GM12878 (cell line): ENCODE measurements around the gene CARD19. TPM values are rescaled to one million over a fixed set of nuclear protein-coding genes. Genes with fewer than 3 reads are reported as not detected.

Experiments used
- ATAC-seq: fragments of 200-7000 bp; cut with Tn5 transposase; 3 replicates; pipeline ENCODE4 v1.9.1; 2020; ENCODE audit warnings: mild to moderate bottlenecking, moderate library complexity
- BruUV-seq: library from RNA; stranded (reverse); fragments of 400-500 nt; replicated peaks from 2 replicates; lab custom pipeline; 2021; lab: Mats Ljungman, UMichigan
- CTCF ChIA-PET: fragments of 300-600 bp; sonication (Branson Sonifier 250); formaldehyde crosslinking; extraction: SDS; loops from one replicate; lab custom pipeline; 2021; ENCODE audit warnings: inconsistent platforms; lab: Yijun Ruan, JAX
- POLR2A ChIA-PET: fragments of 350-600 bp; formaldehyde crosslinking; extraction: SDS; loops from one replicate; lab custom pipeline; 2021; ENCODE audit warnings: inconsistent platforms; lab: Charles Lee
- RAD21 ChIA-PET: fragments of 300-600 bp; sonication (Branson Sonifier 250); formaldehyde crosslinking; loops from one replicate; lab custom pipeline; 2023; ENCODE audit warnings: antibody characterized with exemption; ENCODE audit not compliant: unreplicated experiment; lab: Charles Lee
- SMC1A ChIA-PET: fragments of 300-600 bp; sonication (Branson Sonifier 250); formaldehyde crosslinking; loops from one replicate; lab custom pipeline; 2023; ENCODE audit not compliant: unreplicated experiment, uncharacterized antibody; lab: Charles Lee
- DNase-seq: peaks from one replicate; pipeline ENCODE4 v3.0.0-alpha.2; 2011; ENCODE audit warnings: low read depth, low spot score
- FAIRE-seq: peaks from 3 replicates; lab custom pipeline; 2011; peaks lifted over from hg19 to GRCh38; lab: Jason Lieb, UNC
- H2AFZ ChIP-seq: 2 replicates; pipeline ENCODE4 v1.6.0; 2011; ENCODE audit warnings: low read depth, low read length, control low read depth; ENCODE audit not compliant: control insufficient read depth
- H3K27ac ChIP-seq: 2 replicates; pipeline ENCODE4 v1.5.1; 2011; ENCODE audit warnings: control low read depth; ENCODE audit not compliant: control insufficient read depth, insufficient read depth
- H3K27me3 ChIP-seq, 2 experiments: replicated peaks in 1 of 2; 2 replicates each; pipeline versions ENCODE4 v1.6.0 to v1.6.1; 2011; ENCODE audit warnings: low read length in 1 of 2; ENCODE audit not compliant: control insufficient read depth in 2 of 2, insufficient read depth in 2 of 2
- H3K36me3 ChIP-seq, 2 experiments: 2 replicates each; pipeline ENCODE4 v1.5.1; 2011; ENCODE audit warnings: low read length in 1 of 2; ENCODE audit not compliant: control insufficient read depth in 2 of 2, insufficient read depth in 2 of 2
- H3K4me1 ChIP-seq: 2 replicates; pipeline ENCODE4 v1.6.1; 2011; ENCODE audit warnings: mild to moderate bottlenecking, low read length, moderate library complexity, mixed read lengths; ENCODE audit not compliant: control insufficient read depth, insufficient read depth
- H3K4me2 ChIP-seq: 2 replicates; pipeline ENCODE4 v1.6.0; 2011; ENCODE audit warnings: control low read depth; ENCODE audit not compliant: control insufficient read depth, insufficient read depth
- H3K4me3 ChIP-seq: fragments of 200-600 bp; sonication (generic); 2 replicates; pipeline ENCODE4 v1.5.1; 2016
- H3K79me2 ChIP-seq: 2 replicates; pipeline ENCODE4 v1.6.0; 2011; ENCODE audit warnings: low read length; ENCODE audit not compliant: control insufficient read depth, insufficient read depth
- H3K9ac ChIP-seq: 2 replicates; pipeline ENCODE4 v1.8.0; 2011; ENCODE audit warnings: low read length, control low read depth, mixed read lengths; ENCODE audit not compliant: control insufficient read depth, insufficient read depth
- H3K9me3 ChIP-seq: replicated peaks from 3 replicates; pipeline ENCODE4 v1.5.1; 2011; ENCODE audit warnings: mild to moderate bottlenecking, low read length; ENCODE audit not compliant: control insufficient read depth, insufficient read depth
- H4K20me1 ChIP-seq: 2 replicates; pipeline ENCODE4 v1.6.0; 2011; ENCODE audit not compliant: control insufficient read depth, insufficient read depth
- EED ChIP-seq: sonication (generic); IDR thresholded peaks from 2 replicates; pipeline ENCODE4 v1.6.1; 2016; ENCODE audit warnings: antibody characterized with exemption, low read depth
- MYC ChIP-seq: IDR thresholded peaks from 2 replicates; pipeline ENCODE4 v1.6.1; 2011; ENCODE audit warnings: mild to moderate bottlenecking, low read length, moderate library complexity, inconsistent platforms; ENCODE audit not compliant: insufficient read depth, insufficient replicate concordance, insufficient read length, severe bottlenecking
- ZNF687 ChIP-seq: fragments of 450-650 bp; IDR thresholded peaks from 2 replicates; pipeline ENCODE4 v1.6.1; 2017; ENCODE audit warnings: mild to moderate bottlenecking, moderate library complexity
- WGBS: methylation state at CpG from one replicate; pipeline ENCODE4 v1.1.6; 2016; ENCODE audit warnings: low lambda C conversion rate; ENCODE audit not compliant: insufficient replicate concordance, insufficient coverage; ENCODE audit errors: missing lambda C conversion rate; 5-methylcytosine and 5-hydroxymethylcytosine counted together
- in situ Hi-C: fragments of 300-500 bp; cut with MboI; formaldehyde crosslinking; loops from 9 replicates; pipeline ENCODE4 v1.14.3; 2018; ENCODE audit warnings: mixed read lengths
- intact Hi-C: fragments of 100-400 bp; cut with micrococcal nuclease; formaldehyde crosslinking; loops from one replicate; pipeline ENCODE4 v1.14.2; 2022; ENCODE audit not compliant: unreplicated experiment
- polyA plus RNA-seq, 11 experiments: library from polyadenylated mRNA; depleted of rRNA in 4 of 11; unstranded in 6 of 11; stranded (reverse) in 5 of 11; fragments of >200 nt; fragmentation: Nextera tagmentation in 4 of 11; fragmentation: Illumina TruSeq in 1 of 11; extraction: Ambion mirVana in 4 of 11; extraction: Trizol in 1 of 11; gene quantifications; 1 replicate in 1 of 11; 2 replicates in 10 of 11; pipeline versions ENCODE4 v1.2.1 to v1.2.3, GENCODE V29; 2011 to 2016; ENCODE audit warnings: inconsistent platforms in 2 of 11, missing spikeins in 2 of 11, low read depth in 1 of 11
- total RNA-seq, 4 experiments: library from RNA; depleted of rRNA in 3 of 4; stranded (reverse); fragments of >200 nt in 3 of 4; fragmentation: Illumina TruSeq in 1 of 4; extraction: Trizol in 1 of 4; gene quantifications; 2 replicates each; pipeline versions ENCODE4 v1.2.1 to v1.2.3, GENCODE V29; 2013 to 2021

CARD19 gene
- total and polyA plus RNA-seq, 10 of the 15 experiments (the other 5 are each of a cell fraction or from before 2014, with no cell fraction given) = 0.61 to 41.6 (median 19.9) TPM

DNA sequence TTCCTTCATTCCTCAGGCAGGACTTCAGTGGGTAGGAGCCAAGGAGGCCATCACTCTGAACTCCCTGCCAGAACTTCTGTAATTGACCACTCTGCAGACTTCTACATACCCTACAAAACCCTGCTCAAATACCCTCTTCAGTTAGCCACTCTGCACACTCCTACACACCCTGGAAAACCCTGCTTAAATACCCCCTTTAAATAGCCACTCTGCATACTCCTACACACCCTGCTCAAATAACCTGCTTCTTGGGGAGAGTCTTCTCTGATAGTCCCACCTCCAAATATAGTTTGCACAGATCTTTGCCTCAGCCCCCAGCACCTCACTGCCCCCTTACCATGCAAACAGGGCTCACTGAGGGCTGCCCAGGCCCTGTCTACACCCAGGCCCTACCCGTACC, 18.6 kb upstream of the CARD19 start:
- FAIRE-seq (no peak), ATAC-seq (no peak), DNase-seq (no peak)
- ChIA-PET SMC1A (interaction anchor here (1.5 kb wide), 1 partner anchor 9 kb away, joined by 4 read pairs; no protein-coding TSS in a partner anchor), POLR2A (no interaction called here), RAD21 (no interaction called here), CTCF (no interaction called here)
- Histone ChIP-seq H4K20me1 (no peaks in the 10 kb centered on the region), H3K27ac (no peak overlapping the region), H3K79me2 (no peaks in the 10 kb centered on the region), H3K9me3 (no peaks in the 10 kb centered on the region), H3K4me3 (no peak overlapping the region), H3K4me2 (no peak overlapping the region), H3K4me1 (no peaks in the 10 kb centered on the region), H3K27me3 (no peaks in the 10 kb centered on the region), H2AFZ (no peak overlapping the region), H3K9ac (no peak overlapping the region), H3K36me3 (peaks cover 4 to 7% of the 10 kb centered on the region in 2 experiments; a peak in 3 of 4 replicates)
- WGBS = 100% methylated on average over 1 of the region's 1 CpG
- TF ChIP-seq MYC (no peak), ZNF687 (no peak), EED (no peak)
- in situ Hi-C loops (no loop called here), intact Hi-C loops (no loop called here)
- BruUV-seq = no TSS peak
